Activated CD8-positive, alpha-beta memory T cell treated with anti-CD3 and anti-CD28 coated beads for 1 hour (primary cell): ENCODE results near the gene RNF5.
"Not testable (repeated sequence)": the region's sequence is repeated elsewhere in the genome, so short reads cannot be mapped to it uniquely, and the experiment has no call there.

Experiments
- DNase-seq, 2 donors: peaks; one replicate each; pipeline ENCODE4 v3.0.0-alpha.2; 2020; ENCODE audit warnings: low read depth in 1 of 2; ENCODE audit errors: extremely low read depth in 1 of 2

The RNF5 gene

DNA sequence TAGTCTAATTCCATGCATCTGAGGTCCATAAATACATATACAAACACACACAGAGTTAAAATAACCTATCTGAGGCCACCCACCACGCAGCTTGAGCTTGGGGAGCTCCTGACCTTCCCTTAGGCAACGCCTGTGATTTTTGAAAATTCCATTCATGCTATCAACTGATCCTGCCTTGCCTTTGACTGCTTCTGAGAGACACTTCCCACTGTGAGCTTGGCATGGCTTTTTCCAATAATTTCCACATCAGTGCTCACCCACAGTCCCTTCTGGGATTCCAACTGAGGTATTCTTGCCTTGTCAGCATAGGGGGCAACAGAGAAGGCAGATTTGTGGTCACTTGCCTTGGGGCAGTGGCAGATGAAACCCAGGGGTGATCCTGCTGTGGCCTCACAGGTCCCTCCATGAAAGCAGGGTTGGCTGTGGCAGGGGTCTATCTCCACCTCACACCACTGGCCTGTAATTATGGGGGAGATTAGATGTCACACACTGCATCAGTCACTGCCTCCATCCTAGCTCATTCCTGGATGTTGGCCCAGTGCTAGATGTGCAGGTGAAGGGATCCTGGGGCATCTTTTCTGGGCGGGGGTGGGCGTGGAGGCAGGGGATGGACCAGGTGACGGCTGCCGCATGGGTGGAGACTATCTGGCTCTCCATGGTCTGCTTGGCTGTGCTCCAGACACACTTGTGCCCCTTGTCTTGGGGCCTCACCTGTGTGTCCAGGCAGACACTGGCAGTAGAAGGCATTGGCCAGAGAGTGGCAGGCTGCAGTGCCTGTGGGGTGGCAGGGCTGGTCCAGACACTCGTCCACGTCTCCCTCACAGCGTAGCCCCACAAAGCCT is 25.4 kb downstream of the RNF5 start:
- no peak for DNase-seq

DNA sequence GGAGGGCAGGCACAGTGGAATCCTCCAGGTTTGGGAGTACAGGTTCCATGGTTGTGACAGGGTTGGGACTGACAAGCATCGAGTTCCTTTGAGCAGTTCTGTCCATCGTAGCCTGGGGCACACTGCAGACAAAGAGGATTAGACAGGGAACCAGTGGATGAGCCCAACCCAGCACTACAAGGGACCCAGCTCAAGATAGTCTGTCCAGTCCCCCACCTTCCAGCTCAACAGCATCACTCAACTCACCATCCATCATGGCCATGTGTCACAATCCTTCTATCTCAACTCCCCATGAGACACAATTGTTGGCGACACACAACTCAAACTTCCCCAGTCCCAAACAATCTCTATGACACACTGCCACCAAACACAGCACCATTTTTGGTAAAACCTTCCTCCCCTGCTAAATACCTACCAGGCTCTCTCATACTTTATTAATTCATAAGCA is 26.1 kb downstream of the RNF5 start:
- no peak for DNase-seq

DNA sequence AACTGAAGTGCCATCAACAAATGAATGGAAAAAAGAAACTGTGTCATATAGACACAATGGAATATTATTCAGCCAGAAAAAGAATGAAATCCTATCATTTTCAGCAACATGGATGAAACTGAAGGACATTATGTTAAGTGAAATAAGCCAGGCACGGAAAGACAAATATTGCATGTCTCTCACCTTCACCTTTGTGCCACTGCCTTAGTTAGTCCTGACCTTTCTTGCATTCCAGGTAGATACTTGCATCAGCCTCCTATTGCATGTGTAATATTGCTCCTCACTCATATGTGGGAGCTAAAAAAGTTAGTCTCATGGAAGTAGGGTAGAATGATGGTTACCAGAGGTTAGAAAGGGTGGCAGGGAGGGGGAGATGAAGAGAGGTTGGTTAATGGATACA is 30.8 kb downstream of the RNF5 start:
- DNase-seq = no peak

DNA sequence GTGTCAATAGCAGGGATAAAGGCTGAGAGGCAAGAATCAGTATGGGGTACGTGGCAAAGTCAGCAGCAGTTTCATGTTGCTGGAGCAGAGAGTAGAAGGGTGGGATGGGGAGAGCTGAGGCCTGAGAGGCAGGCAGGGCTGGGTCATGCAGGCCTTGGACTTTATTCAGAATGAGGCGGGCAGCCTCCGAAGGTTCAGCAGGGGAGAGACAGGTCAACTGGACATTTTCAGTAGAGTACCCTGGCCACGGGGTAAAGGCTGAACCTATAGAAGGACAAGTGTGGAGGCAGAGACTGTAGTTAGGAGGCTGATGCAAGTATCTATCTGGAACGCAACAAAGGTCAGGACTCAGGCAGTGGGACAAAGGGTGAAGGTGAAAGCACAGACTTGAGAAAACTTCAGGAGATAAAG is 32.0 kb downstream of the RNF5 start:
- DNase-seq = no peak

DNA sequence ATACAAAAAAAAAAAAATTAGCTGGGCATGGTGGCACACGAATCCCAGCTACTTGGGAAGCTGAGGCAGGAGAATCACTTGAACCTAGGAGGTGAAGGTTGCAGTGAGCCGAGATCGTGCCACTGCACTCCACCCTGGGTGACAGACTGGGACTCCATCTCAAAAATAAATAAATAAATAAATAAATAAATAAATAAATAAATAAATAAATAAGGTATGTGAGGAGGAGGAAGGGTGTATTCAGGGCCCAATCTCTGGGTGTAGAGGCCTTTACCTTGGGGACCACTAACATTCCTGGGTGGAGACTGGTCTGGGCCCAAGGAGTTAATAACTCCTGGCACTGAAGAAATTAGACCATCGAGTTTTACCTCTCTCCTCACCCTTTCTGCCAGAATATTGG is 33.2 kb downstream of the RNF5 start:
- DNase-seq = not testable (repeated sequence)

DNA sequence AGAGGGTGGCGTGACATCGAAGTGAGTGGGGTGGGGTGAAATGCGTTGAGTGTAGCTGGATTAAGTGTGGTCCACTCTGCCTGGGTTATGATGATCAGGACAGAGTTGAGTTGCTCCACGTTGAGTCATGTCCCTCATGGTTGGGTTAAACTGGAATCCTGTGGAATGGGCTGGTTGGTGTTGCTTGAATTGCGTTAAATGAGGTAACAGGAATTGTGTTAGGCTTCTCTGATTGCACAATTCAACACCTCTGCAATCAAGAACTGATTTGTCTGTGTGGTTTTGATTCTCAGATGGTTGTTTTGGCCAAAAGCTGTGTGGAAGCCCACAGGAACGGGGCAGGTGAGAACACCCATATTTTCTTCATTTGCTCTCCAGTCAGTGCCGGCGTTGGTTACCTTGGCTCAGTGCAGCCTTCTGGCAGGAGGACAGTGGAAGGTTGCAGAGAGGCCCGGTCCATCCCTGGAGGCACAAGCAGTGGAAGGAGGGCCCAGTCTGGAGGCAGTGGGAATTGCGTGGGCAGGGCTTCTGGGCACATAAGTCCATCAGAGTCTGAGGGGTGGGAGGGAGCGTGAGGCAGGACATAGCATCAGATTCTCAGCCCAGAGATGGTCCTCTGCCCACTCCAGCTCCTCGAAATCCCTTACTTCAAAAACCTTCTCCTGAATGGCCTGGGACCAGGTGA is 34.0 kb downstream of the RNF5 start:
- no peak for DNase-seq

DNA sequence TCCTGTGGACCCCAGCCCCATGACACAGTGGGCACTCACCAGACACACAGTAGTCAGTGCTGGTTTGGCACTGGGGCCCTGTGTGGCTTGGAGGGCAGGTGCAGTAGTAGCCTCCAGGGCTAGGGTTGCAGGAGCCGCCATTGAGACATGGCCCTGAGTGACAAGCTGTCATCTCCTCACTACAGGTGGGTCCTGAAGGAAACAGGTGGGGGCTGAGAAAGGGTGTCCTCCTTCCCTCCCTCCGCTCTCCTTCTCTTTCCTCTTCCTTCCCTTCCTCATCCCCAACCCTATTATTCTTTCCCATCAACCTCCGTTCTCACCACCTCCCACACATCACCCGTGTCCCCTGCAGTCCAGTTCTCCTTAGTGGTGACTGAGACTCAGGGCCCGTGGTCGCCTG is 35.4 kb downstream of the RNF5 start:
- DNase-seq = no peak

DNA sequence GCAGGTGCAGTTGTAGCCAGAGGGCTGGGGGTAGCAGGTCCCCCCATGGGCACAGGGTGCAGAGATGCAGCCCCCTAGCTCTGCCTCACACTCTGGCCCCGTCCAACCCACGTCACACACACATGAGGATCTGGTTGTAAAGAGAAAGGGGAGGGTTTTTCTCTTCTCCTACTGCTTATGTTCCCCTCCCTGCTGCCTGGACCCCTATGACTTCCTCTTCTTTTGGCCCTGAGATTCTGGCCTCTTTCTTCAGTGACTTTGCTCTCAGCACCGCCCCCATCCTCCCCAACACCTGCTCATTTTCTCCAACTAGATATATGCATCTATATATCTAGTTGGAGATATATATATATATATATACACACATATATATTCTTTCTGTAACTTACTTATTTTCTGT is 35.9 kb downstream of the RNF5 start:
- no peak for DNase-seq

DNA sequence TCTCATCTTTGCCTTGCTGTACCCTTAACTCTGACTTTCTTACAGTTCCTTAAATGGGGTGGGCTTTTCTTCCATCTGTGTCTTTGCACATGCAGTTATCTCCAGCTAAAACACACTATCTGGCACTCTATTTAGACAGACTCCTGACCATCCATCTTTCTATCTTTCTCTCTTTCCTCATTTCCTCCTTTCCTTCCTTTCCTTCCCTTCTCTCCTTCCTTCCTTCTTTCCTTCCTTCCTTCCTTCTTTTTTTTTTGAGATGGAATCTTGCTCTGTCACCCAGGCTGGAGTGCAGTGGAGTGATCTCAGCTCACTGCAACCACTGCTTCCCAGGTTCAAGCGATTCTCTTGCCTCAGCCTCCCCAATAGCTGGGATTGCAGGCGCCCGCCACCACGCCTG is 37.4 kb downstream of the RNF5 start:
- no peak for DNase-seq

DNA sequence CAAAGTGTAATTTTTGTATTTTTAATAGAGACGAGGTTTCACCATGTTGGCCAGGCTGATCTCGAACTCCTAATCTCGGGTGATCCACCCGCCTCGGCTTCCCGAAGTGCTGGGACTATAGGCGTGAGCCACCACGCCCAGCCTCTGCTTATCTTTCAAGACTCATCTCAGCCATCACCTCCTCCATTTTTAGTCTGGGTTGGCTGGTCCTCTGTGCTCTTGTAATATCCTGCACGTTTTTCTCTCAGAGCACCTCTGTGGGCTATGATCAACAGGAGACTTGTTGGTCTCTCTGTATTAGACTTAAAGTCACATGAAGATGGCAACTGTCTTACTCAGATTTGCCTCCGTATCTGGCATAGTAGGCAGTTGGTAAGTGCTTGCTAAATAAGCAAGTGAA is 38.1 kb downstream of the RNF5 start:
- DNase-seq = no peak

DNA sequence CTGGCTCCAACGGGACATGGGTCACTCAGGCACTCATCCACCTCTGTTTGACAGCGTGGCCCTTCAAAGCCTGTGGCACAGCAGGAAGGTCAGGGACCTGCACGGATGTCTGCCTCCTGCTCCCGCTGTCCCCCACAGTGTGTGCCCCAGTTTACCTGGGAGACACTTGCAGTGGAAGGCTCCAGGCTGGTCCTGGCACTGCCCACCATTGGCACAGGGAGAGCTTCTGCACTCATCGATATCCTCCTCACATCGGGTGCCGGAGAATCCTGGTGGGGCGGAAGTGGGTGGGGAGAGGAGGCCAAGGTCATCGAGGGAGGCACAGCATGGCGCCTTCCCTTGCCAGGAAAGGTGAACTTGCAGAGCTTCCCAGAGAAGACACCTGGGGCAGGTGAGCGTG is 38.8 kb downstream of the RNF5 start:
- no peak for DNase-seq

DNA sequence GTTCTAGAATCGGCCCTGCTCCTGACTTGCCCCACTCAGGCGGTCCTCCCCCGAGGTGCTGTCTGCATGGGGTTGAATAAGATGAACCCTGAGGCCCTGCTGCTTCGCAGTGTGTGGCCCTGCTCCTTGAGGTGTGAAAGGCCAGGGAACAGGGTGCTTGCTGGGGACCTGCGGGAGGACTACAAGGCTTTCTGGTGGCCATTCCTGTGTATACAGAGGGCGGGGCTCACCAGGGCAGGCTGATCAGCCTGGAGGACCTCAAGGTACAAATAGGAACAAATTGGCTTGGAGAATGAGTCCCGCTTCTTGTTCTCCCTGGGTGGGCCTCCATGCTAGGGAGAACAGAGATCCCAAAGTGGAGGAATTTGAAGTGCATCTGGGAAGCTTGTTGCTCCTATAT is 40.0 kb downstream of the RNF5 start:
- DNase-seq = no peak

DNA sequence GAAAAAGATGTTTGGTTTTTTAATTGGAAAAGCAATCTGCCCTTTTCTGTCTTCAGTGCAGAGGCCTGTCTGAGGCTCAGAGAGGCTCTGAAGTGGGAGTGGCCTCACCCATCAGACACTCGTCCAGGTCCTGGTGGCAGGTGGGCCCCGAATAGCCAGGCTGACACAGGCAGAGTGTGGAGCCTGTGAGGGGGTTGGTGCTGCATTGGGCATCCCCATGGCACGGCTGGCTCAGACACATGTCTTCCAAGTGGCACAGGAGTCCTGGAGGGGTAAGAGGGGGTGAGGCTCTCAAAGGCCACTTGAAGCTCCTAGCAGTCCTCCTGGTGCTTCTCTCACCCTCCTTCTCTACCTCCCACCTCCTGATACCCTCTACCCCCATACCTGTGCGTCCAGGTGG is 41.8 kb downstream of the RNF5 start:
- no peak for DNase-seq

DNA sequence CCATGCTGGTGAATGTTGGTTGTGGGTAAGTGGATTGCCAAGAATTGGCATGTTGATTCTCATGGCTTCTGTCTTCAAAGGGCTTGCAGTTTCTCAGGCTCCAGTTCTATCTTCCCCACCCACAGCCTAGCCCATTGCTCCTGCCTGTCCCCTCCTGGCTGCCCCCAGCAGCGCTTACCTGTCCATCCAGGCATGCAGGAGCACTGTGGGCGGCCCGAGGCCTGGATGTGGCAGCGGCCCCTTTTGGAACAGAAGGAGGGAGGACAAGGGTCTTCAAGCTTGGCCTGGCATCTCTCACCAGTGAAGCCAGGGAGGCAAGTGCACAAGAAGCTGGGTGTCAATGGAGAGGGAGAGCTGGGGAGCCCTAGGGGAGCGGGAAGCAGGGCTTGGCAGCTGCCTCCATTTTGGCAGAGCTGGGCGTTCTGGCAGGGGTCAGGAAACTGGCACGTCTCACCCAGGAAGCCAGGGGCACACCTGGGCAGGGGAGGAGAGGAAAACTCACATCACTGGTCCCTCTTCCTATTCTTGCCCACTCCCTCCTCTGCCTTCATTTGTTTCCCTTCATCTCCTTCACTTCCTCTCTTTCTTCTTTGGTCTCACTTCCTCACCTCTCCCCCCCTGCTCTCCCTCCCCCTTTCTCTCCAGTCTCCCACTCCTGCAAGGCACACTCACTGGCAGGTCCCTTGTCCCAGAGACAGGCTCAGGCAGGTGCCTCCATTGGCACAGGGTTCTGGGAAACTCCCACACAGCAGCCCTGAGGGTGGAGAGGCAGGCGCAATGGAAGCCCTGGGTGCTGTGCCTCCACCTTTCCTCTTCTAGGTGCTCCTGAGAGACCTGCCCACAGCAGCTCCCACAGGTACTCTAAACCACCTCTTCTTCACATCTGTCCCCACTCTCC is 44.4 kb downstream of the RNF5 start:
- DNase-seq = no peak

DNA sequence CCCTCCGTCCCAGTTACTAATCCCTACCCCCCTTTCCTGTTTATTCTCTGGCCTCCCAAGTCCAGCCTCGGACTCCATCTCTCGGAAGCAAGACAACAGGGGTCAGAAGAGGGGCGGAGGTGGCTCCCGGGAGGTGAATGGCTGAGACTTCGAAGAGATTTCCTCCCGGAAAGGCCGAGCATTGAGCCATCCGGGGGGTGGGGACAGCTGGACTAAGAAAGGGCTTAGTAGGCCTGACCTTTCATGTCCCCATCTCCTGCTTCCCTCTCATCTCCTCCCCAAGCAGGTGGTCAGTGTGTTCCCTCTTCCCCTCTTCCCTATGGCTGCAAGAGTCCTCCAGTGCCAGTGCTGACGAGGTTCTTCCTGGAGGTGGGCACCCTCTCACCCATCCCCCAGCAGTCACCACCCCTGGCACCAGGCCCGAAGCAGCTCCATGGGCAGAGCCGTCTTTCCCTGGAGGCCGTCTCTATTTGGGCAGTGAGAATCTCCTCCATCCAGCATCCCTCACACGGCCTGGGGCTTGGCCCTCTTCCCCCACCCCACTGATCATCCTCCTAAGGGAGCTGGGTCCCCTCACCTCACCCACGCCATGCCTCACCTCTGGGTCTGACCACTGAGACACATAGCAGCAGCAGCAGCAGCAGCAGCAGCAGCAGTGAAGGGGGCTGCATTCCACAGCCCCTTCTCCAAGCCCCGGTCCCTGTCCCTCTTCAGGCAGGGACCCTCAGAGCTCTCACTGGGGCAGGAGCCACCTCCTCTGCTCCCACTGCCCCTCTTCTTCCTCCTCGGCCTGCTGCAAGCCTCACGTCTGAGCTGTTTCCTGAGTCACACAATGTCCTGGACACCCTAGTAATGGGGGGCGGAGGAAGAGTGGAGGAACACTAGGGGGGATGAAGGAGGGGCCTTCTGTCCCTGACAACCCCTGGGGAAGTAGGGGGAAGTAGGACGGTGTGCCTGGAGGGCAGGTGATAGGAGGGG is 45.3 kb downstream of the RNF5 start, which contains the start of gene NOTCH4:
Gene NOTCH4, minus strand, starts transcription at position 810 of the 978 bp plus-strand sequence. Its CDS starts 139 bp downstream, at position 671.
- DNase-seq = no peak

DNA sequence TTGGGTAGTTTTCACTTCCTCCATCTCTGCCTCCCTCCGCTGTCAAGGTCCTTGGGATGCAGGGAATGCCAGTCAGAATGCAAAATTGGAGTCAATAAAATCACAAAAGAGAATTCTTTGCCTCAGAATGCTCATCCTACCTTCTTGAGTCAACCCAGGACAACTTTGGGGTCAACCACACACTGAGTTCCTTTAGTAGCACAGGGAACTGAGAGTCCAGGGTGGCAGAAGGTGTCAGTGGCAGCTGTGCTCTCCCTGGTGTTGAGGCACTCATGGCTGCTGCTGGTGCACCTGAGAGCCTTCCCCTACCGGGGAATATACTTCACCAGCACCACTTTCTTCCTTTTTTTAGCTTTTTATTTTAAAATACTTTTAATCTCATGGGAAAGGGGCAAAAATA is 46.5 kb downstream of the RNF5 start:
- DNase-seq = no peak

DNA sequence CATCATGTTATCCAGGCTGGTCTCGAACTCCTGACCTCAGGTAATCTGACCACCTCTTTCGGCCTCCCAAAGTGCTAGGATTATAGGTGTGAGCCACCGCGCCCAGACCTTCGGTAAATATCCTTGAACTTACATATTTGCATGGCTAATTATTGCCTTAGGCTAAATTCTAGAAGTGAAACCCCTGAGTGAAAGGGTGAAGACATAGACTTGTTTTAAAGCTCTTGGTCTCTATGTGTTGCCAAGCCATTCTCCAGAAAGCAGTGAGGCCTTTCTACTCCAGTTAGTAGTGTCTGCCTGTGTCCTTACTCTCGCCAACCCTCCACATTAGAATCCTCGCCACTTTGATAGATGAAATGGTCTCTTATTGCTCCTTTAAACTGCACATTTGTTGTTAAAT is 48.2 kb downstream of the RNF5 start:
- no peak for DNase-seq
